ENCODE data around the gene FAM131A.
A peak's percentile ranks its signal among the peaks of the same experiment; 100 is the strongest.

GRCh38 chr3:184299488-184300377, 37.7 kb upstream of the FAM131A start:
- TF ChIP-seq POLR2A (IDR thresholded peaks at IDR 0.05) (peak in 1 of 4 donors; percentile 7), CTCF (IDR thresholded peaks at IDR 0.05) (no peak)
